Urinary bladder (tissue), 4 donors: ENCODE results near the gene ZNF778. TPM values are rescaled to one million over a fixed set of nuclear protein-coding genes. Genes with fewer than 3 reads are reported as not detected.

Experiments
- DNase-seq: peaks from one replicate; pipeline ENCODE4 v3.0.0-alpha.2; 2015; ENCODE audit errors: extremely low spot score
- H3K27ac ChIP-seq: one replicate; pipeline ENCODE4 v1.5.1; 2013; ENCODE audit warnings: low read depth, mild to moderate bottlenecking, moderate library complexity
- H3K36me3 ChIP-seq: one replicate; pipeline ENCODE4 v1.6.1; 2013; ENCODE audit warnings: mild to moderate bottlenecking, moderate library complexity; ENCODE audit not compliant: insufficient read depth
- H3K4me1 ChIP-seq: one replicate; pipeline ENCODE4 v1.6.1; 2013; ENCODE audit warnings: mild to moderate bottlenecking, moderate library complexity; ENCODE audit not compliant: insufficient read depth
- H3K4me3 ChIP-seq: one replicate; pipeline ENCODE4 v1.5.1; 2013; ENCODE audit warnings: low read depth, low read length
- WGBS: extraction: QIAGEN DNeasy Blood & Tissue Kit; methylation state at CpG from one replicate; pipeline ENCODE4 v1.1.7; 2013; 5-methylcytosine and 5-hydroxymethylcytosine counted together
- polyA plus RNA-seq: library from polyadenylated mRNA; stranded (reverse); fragments of 200-250 nt; gene quantifications from one replicate; pipeline ENCODE4 v1.2.3, GENCODE V29; 2013
- total RNA-seq: library from RNA; depleted of rRNA; stranded (reverse); fragments of >200 nt; gene quantifications from one replicate; pipeline ENCODE4 v1.2.3, GENCODE V29; 2014
- donor health status: healthy with polysubstance abuse.
- donor health status: healthy.

The ZNF778 gene
- total and polyA plus RNA-seq, 2 donors, result 5.1 to 9.5 TPM

GRCh38 chr16:89272631-89273030, 55.1 kb downstream of the ZNF778 start:
- Histone ChIP-seq H3K27ac (no peak overlapping the region), H3K4me3 (no peak overlapping the region), H3K36me3 (peaks cover 10% of the 10 kb centered on the region), H3K4me1 (no peaks in the 10 kb centered on the region)
- DNase-seq, result no peak
- WGBS, result 98% methylated on average over 6 of the region's 6 CpGs

GRCh38 chr16:89273741-89274472, 56.4 kb downstream of the ZNF778 start:
- no peaks in the 10 kb centered on the region for H3K4me1 ChIP-seq
- H3K27ac ChIP-seq, result no peak overlapping the region
- no peak for DNase-seq
- 91% methylated on average over 19 of the region's 19 CpGs for WGBS
- no peak overlapping the region for H3K4me3 ChIP-seq
- peaks cover 12% of the 10 kb centered on the region for H3K36me3 ChIP-seq

GRCh38 chr16:89274561-89275283, 57.2 kb downstream of the ZNF778 start:
- Histone ChIP-seq H3K36me3 (peaks cover 12% of the 10 kb centered on the region), H3K27ac (no peak overlapping the region), H3K4me3 (no peak overlapping the region), H3K4me1 (no peaks in the 10 kb centered on the region)
- DNase-seq, result no peak
- 93% methylated on average over 30 of the region's 30 CpGs for WGBS

- H3K4me1 ChIP-seq, result no peaks in the 10 kb centered on the region
- no peak overlapping the region for H3K27ac ChIP-seq
- no peak for DNase-seq
- WGBS, result 95% methylated on average over 11 of the region's 11 CpGs
- peaks cover 12% of the 10 kb centered on the region for H3K36me3 ChIP-seq
- no peak overlapping the region for H3K4me3 ChIP-seq
Measured at GRCh38 chr16:89275284-89275584, 57.7 kb downstream of the ZNF778 start.

GRCh38 chr16:89275837-89276720, 58.6 kb downstream of the ZNF778 start:
- DNase-seq, result no peak
- 93% methylated on average over 39 of the region's 39 CpGs for WGBS
- no peak overlapping the region for H3K27ac ChIP-seq
- peaks cover 12% of the 10 kb centered on the region for H3K36me3 ChIP-seq
- H3K4me3 ChIP-seq, result no peak overlapping the region
- H3K4me1 ChIP-seq, result no peaks in the 10 kb centered on the region

- Histone ChIP-seq H3K4me3 (no peak overlapping the region), H3K36me3 (peaks cover 12% of the 10 kb centered on the region), H3K27ac (no peak overlapping the region), H3K4me1 (no peaks in the 10 kb centered on the region)
- WGBS, result 84% methylated on average over 9 of the region's 9 CpGs
- DNase-seq, result no peak
Measured at GRCh38 chr16:89277049-89277448, 59.5 kb downstream of the ZNF778 start.

GRCh38 chr16:89277641-89278341, 60.3 kb downstream of the ZNF778 start:
- no peak overlapping the region for H3K27ac ChIP-seq
- H3K4me3 ChIP-seq, result no peak overlapping the region
- peaks cover 12% of the 10 kb centered on the region for H3K36me3 ChIP-seq
- no peaks in the 10 kb centered on the region for H3K4me1 ChIP-seq
- no peak for DNase-seq
- 89% methylated on average over 33 of the region's 33 CpGs for WGBS

- H3K27ac ChIP-seq, result no peak overlapping the region
- peaks cover 12% of the 10 kb centered on the region for H3K36me3 ChIP-seq
- 91% methylated on average over 36 of the region's 36 CpGs for WGBS
- H3K4me3 ChIP-seq, result no peak overlapping the region
- DNase-seq, result no peak
- no peaks in the 10 kb centered on the region for H3K4me1 ChIP-seq
Measured at GRCh38 chr16:89278441-89279240, 61.1 kb downstream of the ZNF778 start.

GRCh38 chr16:89279666-89280481, 62.4 kb downstream of the ZNF778 start:
- DNase-seq, result no peak
- no peak overlapping the region for H3K27ac ChIP-seq
- H3K36me3 ChIP-seq, result peaks cover 5% of the 10 kb centered on the region
- H3K4me1 ChIP-seq, result no peaks in the 10 kb centered on the region
- H3K4me3 ChIP-seq, result no peak overlapping the region
- 95% methylated on average over 65 of the region's 65 CpGs for WGBS

GRCh38 chr16:89280546-89281188, 63.2 kb downstream of the ZNF778 start:
- Histone ChIP-seq H3K27ac (no peak overlapping the region), H3K4me1 (no peaks in the 10 kb centered on the region), H3K4me3 (no peak overlapping the region), H3K36me3 (peaks cover 8% of the 10 kb centered on the region)
- WGBS, result 94% methylated on average over 44 of the region's 44 CpGs
- no peak for DNase-seq

- no peak overlapping the region for H3K27ac ChIP-seq
- H3K4me1 ChIP-seq, result no peaks in the 10 kb centered on the region
- 97% methylated on average over 28 of the region's 28 CpGs for WGBS
- H3K4me3 ChIP-seq, result no peak overlapping the region
- H3K36me3 ChIP-seq, result peaks cover 11% of the 10 kb centered on the region
- DNase-seq, result no peak
Measured at GRCh38 chr16:89281189-89281577, 63.7 kb downstream of the ZNF778 start.

- Histone ChIP-seq H3K36me3 (peaks cover 13% of the 10 kb centered on the region), H3K4me3 (no peak overlapping the region), H3K4me1 (no peaks in the 10 kb centered on the region), H3K27ac (no peak overlapping the region)
- no peak for DNase-seq
- WGBS, result 96% methylated on average over 20 of the region's 20 CpGs
Measured at GRCh38 chr16:89281829-89282228, 64.3 kb downstream of the ZNF778 start.
